GM18909 (cell line): ENCODE results near the gene PCSK6.
A peak's percentile ranks its signal among the peaks of the same experiment; 100 is the strongest.

Experiments used
- ATAC-seq: cut with Tn5 transposase; IDR thresholded peaks from one replicate; pipeline ENCODE4 v1.9.1; 2021; ENCODE audit warnings: mild to moderate bottlenecking; ENCODE audit not compliant: unreplicated experiment, poor library complexity

Gene PCSK6

GRCh38 chr15:101273534-101273933 lies 216.0 kb downstream of the PCSK6 start:
- no peak for ATAC-seq

- ATAC-seq: no peak
These were observed 216.9 kb downstream of the PCSK6 start for GRCh38 chr15:101272584-101272983.

GRCh38 chr15:101269479-101270223 lies 219.9 kb downstream of the PCSK6 start:
- no peak for ATAC-seq

- ATAC-seq: no peak
These were observed 222.0 kb downstream of the PCSK6 start for GRCh38 chr15:101267320-101268104.

- ATAC-seq: no peak
These were observed 222.7 kb downstream of the PCSK6 start for GRCh38 chr15:101266787-101267186.

GRCh38 chr15:101266034-101266433 lies 223.5 kb downstream of the PCSK6 start:
- no peak for ATAC-seq

GRCh38 chr15:101264911-101265641 lies 224.4 kb downstream of the PCSK6 start:
- ATAC-seq: peak; percentile 63

GRCh38 chr15:101264011-101264410 lies 225.5 kb downstream of the PCSK6 start:
- no peak for ATAC-seq

- no peak for ATAC-seq
These were observed 227.0 kb downstream of the PCSK6 start for GRCh38 chr15:101262551-101262950.

GRCh38 chr15:101258238-101259144 lies 231.0 kb downstream of the PCSK6 start:
- peak; percentile 54 for ATAC-seq

GRCh38 chr15:101256757-101257156 lies 232.8 kb downstream of the PCSK6 start:
- no peak for ATAC-seq

DNA sequence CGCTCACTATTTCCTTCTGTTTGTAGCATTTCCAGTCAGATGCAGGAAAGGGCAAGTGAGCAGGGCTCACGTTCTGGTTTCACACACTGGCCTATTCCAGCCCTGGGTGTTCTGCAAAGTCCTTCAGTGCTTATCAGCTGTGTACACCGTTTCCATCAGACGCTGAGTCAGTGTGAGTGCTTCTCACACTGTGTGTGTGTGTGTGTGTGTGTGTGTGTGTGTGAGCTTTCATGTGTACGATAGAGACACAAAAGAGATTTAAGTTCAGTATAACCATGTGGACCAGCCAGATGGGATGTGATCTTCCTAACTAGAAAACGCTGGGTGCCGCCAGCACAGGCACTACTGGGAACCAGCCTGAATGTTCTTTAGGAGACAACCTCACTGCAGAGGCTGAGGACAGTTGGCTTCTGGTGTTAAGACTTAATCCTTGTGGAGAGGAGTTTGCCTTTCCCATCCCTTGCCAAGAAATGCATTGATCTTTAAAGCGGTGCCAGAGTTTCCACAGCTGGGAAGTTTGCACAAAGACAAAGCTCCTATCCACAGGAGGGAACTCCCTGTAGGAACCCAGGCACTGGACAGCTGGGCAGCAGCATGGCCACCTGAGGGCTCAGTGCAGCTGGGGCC lies 233.8 kb downstream of the PCSK6 start:
- ATAC-seq: no peak

- no peak for ATAC-seq
These were observed 234.5 kb downstream of the PCSK6 start for GRCh38 chr15:101255051-101255395.

GRCh38 chr15:101254157-101255050 lies 235.1 kb downstream of the PCSK6 start:
- ATAC-seq: no peak
